GM18858 (cell line): ENCODE data around the gene LMOD3.

Experiments used
- ATAC-seq: cut with Tn5 transposase; IDR thresholded peaks from one replicate; pipeline ENCODE4 v1.9.1; 2021; ENCODE audit not compliant: unreplicated experiment

LMOD3 gene

GRCh38 chr3:69126216-69126615, 3.8 kb upstream of the LMOD3 start:
- ATAC-seq: no peak

- no peak for ATAC-seq
Measured at GRCh38 chr3:69121950-69122349, 445 bp downstream of the LMOD3 start.

GRCh38 chr3:69121513-69121912, 882 bp downstream of the LMOD3 start:
- no peak for ATAC-seq

GRCh38 chr3:69120879-69121464, 1.4 kb downstream of the LMOD3 start:
- ATAC-seq: peak; percentile 88

GRCh38 chr3:69119681-69120080, 2.7 kb downstream of the LMOD3 start:
- ATAC-seq: no peak

GRCh38 chr3:69119138-69119537, 3.3 kb downstream of the LMOD3 start:
- no peak for ATAC-seq

- no peak for ATAC-seq
Measured at GRCh38 chr3:69118555-69118954, 3.8 kb downstream of the LMOD3 start.

GRCh38 chr3:69116897-69117296, 5.5 kb downstream of the LMOD3 start:
- ATAC-seq: no peak

GRCh38 chr3:69116162-69116561, 6.2 kb downstream of the LMOD3 start:
- no peak for ATAC-seq

- ATAC-seq: no peak
Measured at GRCh38 chr3:69115731-69116130, 6.7 kb downstream of the LMOD3 start.

GRCh38 chr3:69113536-69113935, 8.9 kb downstream of the LMOD3 start:
- ATAC-seq: no peak

GRCh38 chr3:69110941-69111546, 11.4 kb downstream of the LMOD3 start:
- no peak for ATAC-seq

GRCh38 chr3:69108811-69109210, 13.6 kb downstream of the LMOD3 start:
- no peak for ATAC-seq

GRCh38 chr3:69107841-69108240, 14.6 kb downstream of the LMOD3 start:
- no peak for ATAC-seq

GRCh38 chr3:69105320-69105719, 17.1 kb downstream of the LMOD3 start:
- ATAC-seq: no peak

GRCh38 chr3:69104586-69104985, 17.8 kb downstream of the LMOD3 start:
- no peak for ATAC-seq

GRCh38 chr3:69103123-69103522, 19.3 kb downstream of the LMOD3 start:
- no peak for ATAC-seq

GRCh38 chr3:69102384-69102783, 20.0 kb downstream of the LMOD3 start:
- ATAC-seq: no peak

- no peak for ATAC-seq
Measured at GRCh38 chr3:69099576-69099975, 22.8 kb downstream of the LMOD3 start.

- no peak for ATAC-seq
Measured at GRCh38 chr3:69097407-69098086, 24.8 kb downstream of the LMOD3 start.

GRCh38 chr3:69096299-69096698, 26.1 kb downstream of the LMOD3 start:
- ATAC-seq: no peak

GRCh38 chr3:69095636-69096035, 26.8 kb downstream of the LMOD3 start:
- no peak for ATAC-seq
